Measurements from ENCODE around the gene DLEU7. TPM values are rescaled to one million over a fixed set of nuclear protein-coding genes. Genes with fewer than 3 reads are reported as not detected.

The DLEU7 gene
- total and polyA plus RNA-seq, 10 of the 15 experiments (the other 5 are each of a cell fraction or from before 2014, with no cell fraction given): not detected

DNA sequence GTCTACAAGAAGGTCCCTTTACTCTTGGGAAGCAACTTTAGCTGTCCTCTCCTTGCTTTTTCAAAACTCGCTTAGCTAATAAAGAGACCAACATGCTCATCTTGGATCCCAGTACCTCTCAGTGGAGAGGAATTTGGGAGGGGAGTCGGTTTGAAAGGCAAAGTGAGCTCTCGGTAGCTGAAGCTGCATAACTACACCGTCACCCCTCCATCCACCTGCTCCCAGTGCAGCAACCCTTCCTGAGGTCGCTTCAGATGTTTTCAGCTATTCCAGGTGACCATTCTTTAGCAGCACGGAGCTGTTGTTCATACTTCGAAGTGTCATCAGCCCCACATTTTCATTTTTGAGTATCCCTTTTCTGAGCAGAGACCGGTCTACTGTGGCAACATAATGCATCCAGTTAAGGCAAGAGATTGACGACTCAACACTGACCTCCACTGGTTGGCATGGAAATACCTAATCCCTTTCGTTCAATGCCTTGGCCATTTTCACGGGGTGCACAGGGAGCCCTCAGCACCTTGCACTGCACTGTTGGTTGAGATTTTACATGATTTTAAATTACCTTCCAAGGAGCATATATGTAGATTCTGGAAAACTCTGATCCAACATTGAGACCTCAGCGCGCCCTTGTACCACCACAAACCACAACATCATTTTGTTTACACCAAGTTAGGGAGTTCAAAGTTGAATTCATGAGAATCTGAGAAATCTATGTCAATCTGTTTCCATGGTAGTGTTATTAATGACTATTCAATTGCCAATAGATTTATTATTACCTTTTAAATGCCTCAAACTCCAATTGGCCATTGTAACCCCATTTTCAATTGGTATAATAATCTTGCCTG is 42.2 kb downstream of the DLEU7 start:
- no TSS peak for BruUV-seq (replicated peaks)
- no peaks in the 10 kb centered on the region for H3K79me2 ChIP-seq (ENCODE audit: control insufficient read depth, insufficient read depth, low read length)
- in situ Hi-C loops (cut with MboI) (loop anchor here (10.0 kb wide), 1 partner anchor 717 kb away; no protein-coding TSS in a partner anchor), intact Hi-C loops (cut with micrococcal nuclease; ENCODE audit: unreplicated experiment) (loop anchor here (1.0 to 10.0 kb wide), 8 partner anchors 111 to 825 kb away; partner anchors contain the start of gene TRIM13)
- ChIA-PET RAD21 (ENCODE audit: unreplicated experiment) (interaction anchor here (0.6 to 3.9 kb wide), 34 partner anchors 9 to 824 kb away, joined by 3 to 52 read pairs (median 4); partner anchors contain the start of gene TRIM13), SMC1A (ENCODE audit: uncharacterized antibody, unreplicated experiment) (interaction anchor here (0.7 to 3.5 kb wide), 47 partner anchors 9 to 828 kb away, joined by 3 to 44 read pairs (median 4); partner anchors contain the start of gene TRIM13), POLR2A (interaction anchor here (0.5 to 1.9 kb wide), 4 partner anchors 16 to 825 kb away, joined by 3 to 6 read pairs (median 4); no protein-coding TSS in a partner anchor), CTCF (interaction anchor here (0.7 to 2.8 kb wide), 54 partner anchors 8 to 1130 kb away, joined by 3 to 51 read pairs (median 4); partner anchors contain the start of genes RNASEH2B and TRIM13)
- FAIRE-seq (peak; percentile 97), DNase-seq (ENCODE audit: low read depth, low spot score) (peak; percentile 69), ATAC-seq (peak; percentile 99)
- no peak overlapping the region; the same call in 1 of the 2 replicates for H3K4me3 ChIP-seq
- 37% methylated on average over 13 of the region's 13 CpGs for WGBS (ENCODE audit: insufficient coverage, insufficient replicate concordance, low lambda C conversion rate, missing lambda C conversion rate)
- H3K9me3 ChIP-seq (replicated peaks; ENCODE audit: control insufficient read depth, insufficient read depth, low read length): no peaks in the 10 kb centered on the region
- peaks cover 11% of the 10 kb centered on the region for H3K4me1 ChIP-seq (ENCODE audit: control insufficient read depth, insufficient read depth, low read length)
- peak overlapping the region; percentile 61 for H2AFZ ChIP-seq (ENCODE audit: control insufficient read depth, low read depth, low read length)
- H3K4me2 ChIP-seq (ENCODE audit: control insufficient read depth, insufficient read depth): peak overlapping the region; percentile 72
- H3K36me3 ChIP-seq (ENCODE audit: control insufficient read depth in 2 of 2, insufficient read depth in 2 of 2, low read length in 1 of 2): no peaks in the 10 kb centered on the region
- H4K20me1 ChIP-seq (ENCODE audit: control insufficient read depth, insufficient read depth): no peaks in the 10 kb centered on the region
- no peaks in the 10 kb centered on the region for H3K27me3 ChIP-seq (replicated peaks in 1 of 2; ENCODE audit: control insufficient read depth in 2 of 2, insufficient read depth in 2 of 2, low read length in 1 of 2)
- H3K9ac ChIP-seq (ENCODE audit: control insufficient read depth, insufficient read depth, low read length): no peak overlapping the region
- H3K27ac ChIP-seq (ENCODE audit: control insufficient read depth, insufficient read depth): no peak overlapping the region
- TF ChIP-seq SIX5 (IDR thresholded peaks at IDR 0.05; ENCODE audit: low read depth, low read length, severe bottlenecking) (no peak), PML (IDR thresholded peaks at IDR 0.05; ENCODE audit: low read length) (no peak), E4F1 (IDR thresholded peaks at IDR 0.05; ENCODE audit: borderline replicate concordance, partially characterized antibody) (no peak), CBX3 (IDR thresholded peaks at IDR 0.05; ENCODE audit: borderline replicate concordance, low read depth) (no peak), EP300 (IDR thresholded peaks at IDR 0.05; ENCODE audit: borderline replicate concordance in 1 of 2, control insufficient read depth in 1 of 2, low read depth in 2 of 2, low read length in 2 of 2) (no peak), SUPT20H (IDR thresholded peaks at IDR 0.05; ENCODE audit: borderline replicate concordance, control insufficient read depth, low read depth, low read length) (no peak), MTA3 (IDR thresholded peaks at IDR 0.05; ENCODE audit: borderline replicate concordance, low read length) (no peak), USF2 (IDR thresholded peaks at IDR 0.05; ENCODE audit: borderline replicate concordance, low read depth, low read length) (no peak), CREB1 (IDR thresholded peaks at IDR 0.05; ENCODE audit: low read depth) (no peak)
- TF ChIP-seq, protein P1, sequence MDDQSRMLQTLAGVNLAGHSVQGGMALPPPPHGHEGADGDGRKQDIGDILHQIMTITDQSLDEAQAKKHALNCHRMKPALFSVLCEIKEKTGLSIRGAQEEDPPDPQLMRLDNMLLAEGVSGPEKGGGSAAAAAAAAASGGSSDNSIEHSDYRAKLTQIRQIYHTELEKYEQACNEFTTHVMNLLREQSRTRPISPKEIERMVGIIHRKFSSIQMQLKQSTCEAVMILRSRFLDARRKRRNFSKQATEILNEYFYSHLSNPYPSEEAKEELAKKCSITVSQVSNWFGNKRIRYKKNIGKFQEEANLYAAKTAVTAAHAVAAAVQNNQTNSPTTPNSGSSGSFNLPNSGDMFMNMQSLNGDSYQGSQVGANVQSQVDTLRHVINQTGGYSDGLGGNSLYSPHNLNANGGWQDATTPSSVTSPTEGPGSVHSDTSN (IDR thresholded peaks at IDR 0.05; ENCODE audit: insufficient replicate concordance, low read depth, low read length): no peak
- TF ChIP-seq, protein P2, sequence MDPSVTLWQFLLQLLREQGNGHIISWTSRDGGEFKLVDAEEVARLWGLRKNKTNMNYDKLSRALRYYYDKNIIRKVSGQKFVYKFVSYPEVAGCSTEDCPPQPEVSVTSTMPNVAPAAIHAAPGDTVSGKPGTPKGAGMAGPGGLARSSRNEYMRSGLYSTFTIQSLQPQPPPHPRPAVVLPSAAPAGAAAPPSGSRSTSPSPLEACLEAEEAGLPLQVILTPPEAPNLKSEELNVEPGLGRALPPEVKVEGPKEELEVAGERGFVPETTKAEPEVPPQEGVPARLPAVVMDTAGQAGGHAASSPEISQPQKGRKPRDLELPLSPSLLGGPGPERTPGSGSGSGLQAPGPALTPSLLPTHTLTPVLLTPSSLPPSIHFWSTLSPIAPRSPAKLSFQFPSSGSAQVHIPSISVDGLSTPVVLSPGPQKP (IDR thresholded peaks at IDR 0.05; ENCODE audit: low read depth, low read length): no peak

Measured in GM12878 (cell line).